CD4-positive, alpha-beta T cell treated with Interleukin-17A for 4 hours (primary cell): Measurements from ENCODE around the gene TRAPPC3L.
"Not testable (repeated sequence)": the region's sequence is repeated elsewhere in the genome, so short reads cannot be mapped to it uniquely, and the experiment has no call there.

Source experiments
- DNase-seq: peaks from one replicate; pipeline ENCODE4 v3.0.0-alpha.2; 2020; ENCODE audit warnings: mixed read lengths

The TRAPPC3L gene

DNA sequence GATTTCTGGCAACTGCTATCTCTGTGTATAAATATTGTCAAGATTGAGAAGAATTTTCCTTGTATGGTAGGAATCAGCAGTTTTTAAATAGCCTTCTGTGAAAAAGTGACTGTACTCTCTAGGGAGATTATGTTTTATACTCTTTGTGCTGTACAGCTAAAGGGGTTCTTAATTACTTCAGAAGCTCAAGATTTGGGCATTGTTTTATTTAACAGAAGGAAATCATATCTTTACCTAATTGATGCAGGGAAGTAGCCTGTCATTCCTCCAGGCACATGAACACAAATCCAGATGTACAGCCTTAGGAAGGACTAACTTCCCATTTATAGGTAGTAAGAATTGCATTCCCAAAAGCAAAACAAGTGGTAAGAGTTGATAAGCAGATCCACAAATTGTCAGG, 32.8 kb downstream of the TRAPPC3L start:
- DNase-seq = no peak

DNA sequence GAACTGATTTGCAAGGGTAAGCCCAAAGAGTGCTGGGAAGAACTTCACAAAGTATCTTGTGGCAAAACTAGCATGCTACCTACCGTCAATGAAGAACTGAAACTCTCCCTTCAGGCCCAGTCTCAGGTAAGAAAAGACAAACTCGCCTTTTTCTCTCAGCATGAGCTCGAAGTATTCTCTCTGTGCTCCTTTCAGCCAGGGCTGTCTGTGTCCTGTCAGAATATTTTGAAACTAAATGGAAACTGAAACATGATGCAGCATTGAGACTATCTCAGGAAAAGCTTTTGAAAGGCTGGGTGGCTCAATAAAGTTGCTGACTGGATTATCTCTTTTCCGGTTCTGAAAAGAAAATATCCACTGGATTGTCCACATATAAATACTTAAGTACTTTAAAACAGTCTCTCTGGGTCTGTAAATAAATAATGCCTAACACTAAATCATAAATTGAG, 33.3 kb downstream of the TRAPPC3L start:
- no peak for DNase-seq

- no peak for DNase-seq
Observed at GRCh38 chr6:116511424-116512110, 33.9 kb downstream of the TRAPPC3L start, which contains the start of gene CALHM5. TSS of gene CALHM5 (plus strand) at chr6:116511639. CDS start at chr6:116511697, 58 bp downstream.

DNA sequence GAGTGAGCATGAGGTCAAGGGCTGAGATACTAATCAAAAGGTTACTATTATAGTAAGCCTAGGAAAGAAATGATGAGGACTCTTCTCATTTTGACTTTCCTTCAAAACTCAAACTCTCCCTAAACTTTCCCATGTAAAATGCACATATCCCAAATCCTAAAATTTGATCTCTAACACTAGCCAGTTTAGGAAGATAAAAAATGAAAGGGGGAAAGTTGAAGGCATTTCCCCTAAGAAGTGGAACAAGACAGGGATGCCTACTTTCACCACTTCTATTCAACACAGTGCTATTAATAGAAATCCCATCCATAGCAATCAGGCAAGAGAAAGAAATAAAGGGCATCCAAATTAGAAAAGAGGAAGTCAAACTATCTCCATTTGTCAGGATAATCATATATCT, 37.0 kb downstream of the TRAPPC3L start:
- DNase-seq = no peak

DNA sequence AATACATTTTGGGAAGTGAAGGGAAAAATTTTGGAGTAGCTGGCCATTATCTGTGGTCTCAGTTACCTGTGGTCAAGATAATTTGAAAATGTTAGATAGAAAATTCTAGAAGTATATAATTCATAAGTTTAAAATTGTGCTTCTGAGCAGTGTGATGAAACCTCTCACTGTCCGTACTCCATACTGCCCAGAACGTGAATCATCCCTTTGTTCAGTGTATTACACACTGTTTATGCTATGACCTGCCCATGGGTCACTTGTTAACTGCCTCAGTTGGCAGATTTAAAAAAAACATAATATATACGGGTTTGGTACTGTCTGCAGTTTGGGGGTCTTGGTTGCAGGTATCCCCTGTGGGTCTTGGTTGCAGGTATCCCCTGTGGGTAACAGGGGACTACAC, 38.2 kb downstream of the TRAPPC3L start:
- no peak for DNase-seq

- DNase-seq = peak; percentile 5
Observed at GRCh38 chr6:116500969-116501433, 44.5 kb downstream of the TRAPPC3L start.

- no peak for DNase-seq
Observed at GRCh38 chr6:116497113-116497676, 48.3 kb downstream of the TRAPPC3L start.

DNA sequence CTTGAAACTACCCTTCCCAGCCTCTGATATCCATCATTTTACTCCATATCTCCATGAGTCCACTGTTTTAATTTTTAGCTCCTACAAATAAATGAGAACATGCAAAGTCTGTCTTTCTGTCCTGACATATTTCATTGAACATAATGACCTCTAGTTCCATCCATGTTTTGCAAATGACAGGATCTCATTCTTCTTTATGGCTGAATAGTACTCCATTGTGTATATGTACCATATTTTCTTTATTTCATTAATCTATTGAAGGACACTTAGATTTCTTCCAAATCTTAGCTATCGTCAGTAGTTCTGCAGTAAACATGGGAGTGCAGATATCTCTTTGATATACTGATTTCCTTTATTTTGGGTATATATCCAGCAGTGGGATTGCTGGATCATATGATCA, 50.3 kb downstream of the TRAPPC3L start:
- DNase-seq = not testable (repeated sequence)

- no peak for DNase-seq
Observed at GRCh38 chr6:116492331-116493067, 53.0 kb downstream of the TRAPPC3L start.

GRCh38 chr6:116491610-116492330, 53.7 kb downstream of the TRAPPC3L start:
- DNase-seq = no peak

- no peak for DNase-seq
Observed at GRCh38 chr6:116485559-116486184, 59.8 kb downstream of the TRAPPC3L start.

- DNase-seq = no peak
Observed at GRCh38 chr6:116483616-116484015, 61.9 kb downstream of the TRAPPC3L start.

DNA sequence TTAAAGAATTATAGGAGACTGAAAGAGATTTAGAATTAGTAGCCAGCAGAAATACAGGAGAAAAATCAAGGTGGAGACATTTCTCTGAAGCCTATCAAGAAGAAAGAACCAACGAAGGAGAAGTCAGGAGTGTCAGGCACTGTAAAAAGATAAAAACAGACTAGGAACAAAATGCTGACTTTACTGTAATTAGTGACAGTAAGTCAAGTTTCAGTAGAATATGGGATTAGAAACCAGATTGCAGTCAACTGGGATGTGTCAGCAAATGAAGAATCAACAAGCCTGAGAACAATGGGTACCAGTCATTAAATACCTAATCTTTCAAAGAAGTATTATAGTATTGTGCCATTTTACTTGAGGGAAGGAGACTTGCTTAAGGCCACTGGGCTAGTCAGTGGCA, 62.7 kb downstream of the TRAPPC3L start:
- DNase-seq = no peak

- DNase-seq = peak; percentile 11
Observed at GRCh38 chr6:116476002-116476678, 69.3 kb downstream of the TRAPPC3L start.

DNA sequence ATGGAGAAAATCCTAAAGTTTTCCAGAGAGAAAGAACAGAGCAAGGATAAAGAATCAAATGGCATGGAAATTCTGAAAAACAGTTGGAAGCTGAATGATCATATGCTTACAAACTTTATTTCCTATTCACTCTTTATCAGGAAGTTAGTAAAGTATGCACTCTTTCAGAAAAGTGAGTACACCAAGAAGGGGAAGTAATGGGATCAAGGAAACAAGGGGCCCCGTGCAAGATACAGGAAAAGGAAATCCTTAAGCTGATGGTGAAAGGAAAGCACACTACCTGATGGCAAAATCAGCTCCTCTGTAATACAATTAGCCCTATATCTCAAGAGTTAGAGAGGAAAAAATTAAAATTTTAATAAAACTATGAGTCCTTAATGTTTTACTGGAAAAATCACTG, 70.3 kb downstream of the TRAPPC3L start:
- DNase-seq = no peak

DNA sequence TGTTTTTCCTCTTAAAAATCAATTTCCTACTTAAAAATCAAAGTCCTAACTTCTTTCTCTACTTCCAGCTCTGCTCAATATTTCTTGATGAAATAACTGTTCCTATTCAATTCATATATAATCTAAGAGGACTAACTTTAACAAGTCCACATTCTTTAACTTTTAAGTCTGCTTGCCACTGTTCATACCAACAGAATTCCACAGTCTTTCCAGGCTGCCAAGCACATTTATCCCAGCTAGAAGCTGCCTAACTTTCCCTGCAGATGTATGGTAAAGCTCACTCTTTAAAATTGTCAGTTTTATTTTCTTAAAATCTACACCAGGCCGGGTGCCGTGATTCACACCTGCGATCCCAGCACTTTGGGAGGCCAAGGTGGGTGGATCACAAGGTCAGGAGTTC, 72.8 kb downstream of the TRAPPC3L start:
- no peak for DNase-seq

- no peak for DNase-seq
Observed at GRCh38 chr6:116471531-116471930, 74.0 kb downstream of the TRAPPC3L start.

- no peak for DNase-seq
Observed at GRCh38 chr6:116468293-116468692, 77.2 kb downstream of the TRAPPC3L start.

DNA sequence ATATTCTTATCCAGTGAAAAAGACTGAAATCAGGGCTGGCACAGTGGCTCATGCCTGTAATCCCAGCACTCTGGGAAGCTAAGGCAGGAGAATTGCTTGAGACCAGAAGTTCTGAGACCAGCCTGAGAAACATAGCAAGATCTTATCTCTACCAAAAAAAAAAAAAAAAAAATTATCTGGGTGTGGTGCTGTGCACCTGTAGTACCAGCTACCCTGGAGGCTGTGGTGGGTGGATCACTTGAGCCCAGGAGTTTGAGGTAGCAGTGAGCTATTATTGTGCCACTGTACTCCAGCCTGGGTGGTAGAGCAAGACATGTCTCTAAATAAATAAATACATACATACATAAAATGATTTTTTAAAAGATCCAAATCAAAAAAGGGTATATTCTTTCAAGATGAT, 78.0 kb downstream of the TRAPPC3L start:
- DNase-seq = no peak

DNA sequence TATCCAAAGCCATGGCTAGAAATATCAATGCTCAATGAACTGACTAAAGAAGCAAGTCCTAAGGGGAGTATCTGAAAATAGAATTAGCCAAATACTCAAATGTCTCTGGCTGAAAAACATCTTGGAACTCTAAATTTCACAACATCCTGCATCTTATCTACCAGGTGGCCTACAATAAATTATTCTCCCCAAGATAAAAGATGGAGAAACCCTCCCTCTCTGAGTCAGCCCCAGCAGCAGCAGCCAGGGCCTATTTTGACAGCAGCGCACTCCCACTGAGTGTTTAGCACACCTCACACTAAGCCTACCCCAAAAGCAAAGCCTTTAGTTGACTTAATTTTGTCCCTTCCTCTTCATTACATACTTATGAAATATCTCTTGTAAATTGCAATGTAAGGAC, 78.4 kb downstream of the TRAPPC3L start:
- DNase-seq = no peak

- DNase-seq = no peak
Observed at GRCh38 chr6:116465246-116465645, 80.2 kb downstream of the TRAPPC3L start.

DNA sequence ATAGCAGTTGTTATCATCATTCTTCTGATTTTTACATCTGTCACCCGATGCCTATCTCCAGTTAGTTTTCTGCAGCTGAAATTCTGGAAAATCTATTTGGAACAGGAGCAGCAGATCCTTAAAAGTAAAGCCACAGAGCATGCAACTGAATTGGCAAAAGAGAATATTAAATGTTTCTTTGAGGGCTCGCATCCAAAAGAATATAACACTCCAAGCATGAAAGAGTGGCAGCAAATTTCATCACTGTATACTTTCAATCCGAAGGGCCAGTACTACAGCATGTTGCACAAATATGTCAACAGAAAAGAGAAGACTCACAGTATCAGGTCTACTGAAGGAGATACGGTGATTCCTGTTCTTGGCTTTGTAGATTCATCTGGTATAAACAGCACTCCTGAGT, 82.2 kb downstream of the TRAPPC3L start:
- DNase-seq = no peak
